Measurements from ENCODE around the gene PDSS2. TPM values are rescaled to one million over a fixed set of nuclear protein-coding genes. Genes with fewer than 3 reads are reported as not detected.

The PDSS2 gene
- total and polyA plus RNA-seq, 2 donors (not counting 1 experiment from before 2014, with no cell fraction given) = 16.9 to 17.0 TPM

- ChIA-PET CTCF (no interaction called here), POLR2A (no interaction called here)
- H3K27me3 Mint-ChIP-seq = no peaks in the 10 kb centered on the region
- Histone ChIP-seq H3K9ac (ENCODE audit: low read length) (no peak overlapping the region), H3K4me3 (ENCODE audit: control extremely low read depth in 1 of 5, extremely low read depth in 1 of 5, insufficient read depth in 1 of 5, low read depth in 2 of 5, low read length in 4 of 5) (no peak overlapping the region), H2AFZ (ENCODE audit: insufficient read depth, low read depth, low read length, poor library complexity, severe bottlenecking) (no peak overlapping the region), H3K9me3 (ENCODE audit: control extremely low read depth in 1 of 3, control insufficient read depth in 2 of 3, insufficient read depth in 1 of 3, low read length in 2 of 3) (no peaks in the 10 kb centered on the region), H3K27me3 (replicated peaks in 1 of 4; ENCODE audit: control extremely low read depth in 1 of 4, control insufficient read depth in 3 of 4, insufficient read depth in 4 of 4, low read length in 3 of 4) (no peaks in the 10 kb centered on the region), H3K4me1 (ENCODE audit: control insufficient read depth in 2 of 2, insufficient read depth in 2 of 2, low read length in 2 of 2) (no peaks in the 10 kb centered on the region), H3K4me2 (replicated peaks; ENCODE audit: low read depth, low read length, poor library complexity, severe bottlenecking) (no peak overlapping the region), H3K36me3 (replicated peaks in 1 of 2; ENCODE audit: control extremely low read depth in 1 of 2, control insufficient read depth in 1 of 2, extremely low read depth in 1 of 2, insufficient read depth in 2 of 2, low read length in 1 of 2) (peaks cover 1 to 8% of the 10 kb centered on the region in 2 experiments), H4K20me1 (ENCODE audit: control insufficient read depth, insufficient read depth, low read length, poor library complexity, severe bottlenecking) (no peaks in the 10 kb centered on the region), H3K79me2 (ENCODE audit: control insufficient read depth, insufficient read depth, low read length) (no peaks in the 10 kb centered on the region), H3K27ac (ENCODE audit: low read length in 2 of 2) (no peak overlapping the region)
- whole genome bisulfite sequencing (ENCODE audit: insufficient coverage) = no CpG with 5 or more reads among the region's 2 CpGs
- no peaks in the 10 kb centered on the region for H3K9me3 Mint-ChIP-seq (ENCODE audit: insufficient read depth)
- intact Hi-C loops (cut with micrococcal nuclease) = no loop called here
- no peak for TF ChIP-seq EZH2 (IDR thresholded peaks at IDR 0.05; ENCODE audit: borderline replicate concordance, insufficient read depth, low read depth, low read length, poor library complexity, severe bottlenecking)
- TF ChIP-seq CTCF (IDR thresholded peaks at IDR 0.05) = no peak
- no peak overlapping the region for H3K4me3 Mint-ChIP-seq
- DNase-seq (no peak), ATAC-seq (ENCODE audit: low read depth) (no peak)
- no peak overlapping the region for H3K27ac Mint-ChIP-seq
- no peaks in the 10 kb centered on the region for H3K4me1 Mint-ChIP-seq
These were observed 229.3 kb downstream of the PDSS2 start for GRCh38 chr6:107230024-107230423.

GRCh38 chr6:107228754-107229153 is 230.6 kb downstream of the PDSS2 start:
- H3K4me2 ChIP-seq (replicated peaks; ENCODE audit: low read depth, low read length, poor library complexity, severe bottlenecking) = no peak overlapping the region
- H3K4me3 ChIP-seq (ENCODE audit: control extremely low read depth in 1 of 5, extremely low read depth in 1 of 5, insufficient read depth in 1 of 5, low read depth in 2 of 5, low read length in 4 of 5) = no peak overlapping the region
- DNase-seq (no peak), ATAC-seq (ENCODE audit: low read depth) (no peak)
- Mint-ChIP-seq H3K4me3 (no peak overlapping the region), H3K27ac (no peak overlapping the region), H3K4me1 (no peaks in the 10 kb centered on the region), H3K9me3 (ENCODE audit: insufficient read depth) (no peaks in the 10 kb centered on the region), H3K27me3 (no peaks in the 10 kb centered on the region)
- H3K9ac ChIP-seq (ENCODE audit: low read length) = no peak overlapping the region
- no peaks in the 10 kb centered on the region for H3K4me1 ChIP-seq (ENCODE audit: control insufficient read depth in 2 of 2, insufficient read depth in 2 of 2, low read length in 2 of 2)
- WGBS (ENCODE audit: insufficient coverage) = no CpG with 5 or more reads among the region's 1 CpG
- H3K36me3 ChIP-seq (replicated peaks in 1 of 2; ENCODE audit: control extremely low read depth in 1 of 2, control insufficient read depth in 1 of 2, extremely low read depth in 1 of 2, insufficient read depth in 2 of 2, low read length in 1 of 2) = peaks cover 1 to 8% of the 10 kb centered on the region in 2 experiments
- no peaks in the 10 kb centered on the region for H3K27me3 ChIP-seq (replicated peaks in 1 of 4; ENCODE audit: control extremely low read depth in 1 of 4, control insufficient read depth in 3 of 4, insufficient read depth in 4 of 4, low read length in 3 of 4)
- intact Hi-C loops (cut with micrococcal nuclease) = no loop called here
- CTCF ChIA-PET = no interaction called here
- POLR2A ChIA-PET = interaction anchor here (0.6 kb wide), 1 partner anchor 1059 kb away, joined by 3 read pairs; no protein-coding TSS in a partner anchor
- no peak for TF ChIP-seq CTCF (IDR thresholded peaks at IDR 0.05)
- TF ChIP-seq EZH2 (IDR thresholded peaks at IDR 0.05; ENCODE audit: borderline replicate concordance, insufficient read depth, low read depth, low read length, poor library complexity, severe bottlenecking) = no peak
- H3K79me2 ChIP-seq (ENCODE audit: control insufficient read depth, insufficient read depth, low read length) = no peaks in the 10 kb centered on the region
- no peaks in the 10 kb centered on the region for H4K20me1 ChIP-seq (ENCODE audit: control insufficient read depth, insufficient read depth, low read length, poor library complexity, severe bottlenecking)
- no peak overlapping the region for H2AFZ ChIP-seq (ENCODE audit: insufficient read depth, low read depth, low read length, poor library complexity, severe bottlenecking)
- H3K27ac ChIP-seq (ENCODE audit: low read length in 2 of 2) = no peak overlapping the region
- no peaks in the 10 kb centered on the region for H3K9me3 ChIP-seq (ENCODE audit: control extremely low read depth in 1 of 3, control insufficient read depth in 2 of 3, insufficient read depth in 1 of 3, low read length in 2 of 3)

Measured in B cell (primary cell).